Measurements from ENCODE around the gene ARL14EP. TPM values are rescaled to one million over a fixed set of nuclear protein-coding genes. Genes with fewer than 3 reads are reported as not detected.

Gene ARL14EP
- total and polyA plus RNA-seq, 2 donors (not counting 3 experiments of a cell fraction or from before 2014, with no cell fraction given), result 9.6 to 16.7 TPM

GRCh38 chr11:30358536-30358935 is 35.6 kb downstream of the ARL14EP start:
- ChIA-PET POLR2A (no interaction called here), CTCF (interaction anchor here (0.8 kb wide), 1 partner anchor 15 kb away, joined by 4 read pairs; no protein-coding TSS in a partner anchor)
- no peak overlapping the region for H3K9ac ChIP-seq (replicated peaks; ENCODE audit: extremely low read depth, insufficient read depth, low read length)
- intact Hi-C loops (cut with micrococcal nuclease), result no loop called here
- H3K4me1 ChIP-seq (ENCODE audit: control insufficient read depth, extremely low read depth, insufficient read depth, low read length), result no peaks in the 10 kb centered on the region
- dilution Hi-C loops (cut with MboI; ENCODE audit: extremely low pct_ligation_motif_present, low sequenced_read_pairs), result no loop called here
- no peak overlapping the region for H3K4me2 ChIP-seq (ENCODE audit: insufficient read depth, low read length)
- H3K27me3 ChIP-seq (ENCODE audit: control insufficient read depth in 2 of 2, insufficient read depth in 2 of 2, low read length in 2 of 2), result peaks cover 0 to 2% of the 10 kb centered on the region in 2 experiments
- H3K9me1 ChIP-seq (replicated peaks; ENCODE audit: control insufficient read depth, extremely low read depth, insufficient read depth, low read length), result no peaks in the 10 kb centered on the region
- H3K79me2 ChIP-seq (ENCODE audit: control insufficient read depth, insufficient read depth, low read length), result no peaks in the 10 kb centered on the region
- FAIRE-seq (no peak), DNase-seq (ENCODE audit: low read depth, low spot score) (no peak)
- H3K9me3 ChIP-seq (replicated peaks; ENCODE audit: control insufficient read depth, insufficient read depth, low read length), result no peaks in the 10 kb centered on the region
- no TSS peak for BruUV-seq (replicated peaks)
- no peak overlapping the region for H3K27ac ChIP-seq (ENCODE audit: insufficient read depth, low read depth, low read length)
- no peak overlapping the region for H3K4me3 ChIP-seq (replicated peaks in 1 of 3; ENCODE audit: insufficient read depth in 1 of 3, low read depth in 1 of 3, low read length in 3 of 3)
- H4K20me1 ChIP-seq (replicated peaks; ENCODE audit: control insufficient read depth, extremely low read depth, insufficient read depth, low read length), result no peaks in the 10 kb centered on the region
- H2AFZ ChIP-seq (ENCODE audit: low read depth, low read length), result no peak overlapping the region
- no peaks in the 10 kb centered on the region for H3K36me3 ChIP-seq (ENCODE audit: control insufficient read depth in 2 of 2, extremely low read depth in 1 of 2, insufficient read depth in 2 of 2, low read length in 2 of 2)
- TF ChIP-seq GATA2 (IDR thresholded peaks at IDR 0.05; ENCODE audit: insufficient read depth, insufficient read length, low read depth, low read length) (no peak), POLR2AphosphoS5 (IDR thresholded peaks at IDR 0.05; ENCODE audit: insufficient read depth, low read depth, low read length) (no peak), FOS (IDR thresholded peaks at IDR 0.05; ENCODE audit: borderline replicate concordance, insufficient read depth, low read length) (no peak), EZH2 (IDR thresholded peaks at IDR 0.05; ENCODE audit: borderline replicate concordance, low read depth, low read length, severe bottlenecking) (no peak), MYC (IDR thresholded peaks at IDR 0.05; ENCODE audit: low read depth, low read length) (no peak), MAX (IDR thresholded peaks at IDR 0.05; ENCODE audit: insufficient read depth, insufficient read length) (no peak), JUN (IDR thresholded peaks at IDR 0.05; ENCODE audit: borderline replicate concordance, insufficient read depth, insufficient read length, low read depth) (no peak), POLR2A (IDR thresholded peaks at IDR 0.05; ENCODE audit: low read depth, low read length) (no peak)
- TF ChIP-seq, protein P1, sequence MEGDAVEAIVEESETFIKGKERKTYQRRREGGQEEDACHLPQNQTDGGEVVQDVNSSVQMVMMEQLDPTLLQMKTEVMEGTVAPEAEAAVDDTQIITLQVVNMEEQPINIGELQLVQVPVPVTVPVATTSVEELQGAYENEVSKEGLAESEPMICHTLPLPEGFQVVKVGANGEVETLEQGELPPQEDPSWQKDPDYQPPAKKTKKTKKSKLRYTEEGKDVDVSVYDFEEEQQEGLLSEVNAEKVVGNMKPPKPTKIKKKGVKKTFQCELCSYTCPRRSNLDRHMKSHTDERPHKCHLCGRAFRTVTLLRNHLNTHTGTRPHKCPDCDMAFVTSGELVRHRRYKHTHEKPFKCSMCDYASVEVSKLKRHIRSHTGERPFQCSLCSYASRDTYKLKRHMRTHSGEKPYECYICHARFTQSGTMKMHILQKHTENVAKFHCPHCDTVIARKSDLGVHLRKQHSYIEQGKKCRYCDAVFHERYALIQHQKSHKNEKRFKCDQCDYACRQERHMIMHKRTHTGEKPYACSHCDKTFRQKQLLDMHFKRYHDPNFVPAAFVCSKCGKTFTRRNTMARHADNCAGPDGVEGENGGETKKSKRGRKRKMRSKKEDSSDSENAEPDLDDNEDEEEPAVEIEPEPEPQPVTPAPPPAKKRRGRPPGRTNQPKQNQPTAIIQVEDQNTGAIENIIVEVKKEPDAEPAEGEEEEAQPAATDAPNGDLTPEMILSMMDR (IDR thresholded peaks at IDR 0.05; ENCODE audit: extremely low read depth in 1 of 2, insufficient read depth in 1 of 2, low read depth in 1 of 2, low read length in 2 of 2), result no peak
